GM21381 (cell line): ENCODE results near the gene VEZT.
A peak's percentile ranks its signal among the peaks of the same experiment; 100 is the strongest.

Source experiments
- ATAC-seq: cut with Tn5 transposase; IDR thresholded peaks from one replicate; pipeline ENCODE4 v1.9.1; 2021; ENCODE audit warnings: mild to moderate bottlenecking, moderate library complexity; ENCODE audit not compliant: unreplicated experiment

Gene VEZT

DNA sequence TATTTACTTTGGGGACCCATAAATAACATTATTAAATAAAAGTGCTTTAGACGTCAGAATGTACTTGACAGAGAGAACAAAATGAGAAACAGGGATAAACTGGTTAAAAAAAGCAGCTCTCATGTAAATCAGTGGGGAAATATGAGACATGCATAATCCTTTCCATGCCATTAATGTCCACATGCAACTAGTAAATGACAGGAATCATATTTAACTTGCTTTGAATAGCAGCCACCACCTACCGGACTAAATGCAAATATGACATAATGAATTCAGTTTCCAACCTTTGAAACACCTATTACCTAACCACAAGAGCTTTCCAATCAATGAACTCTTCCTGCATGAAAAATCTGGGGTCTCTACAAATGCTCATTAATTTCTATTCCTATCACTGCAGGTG lies 20.0 kb upstream of the VEZT start:
- ATAC-seq, result no peak

DNA sequence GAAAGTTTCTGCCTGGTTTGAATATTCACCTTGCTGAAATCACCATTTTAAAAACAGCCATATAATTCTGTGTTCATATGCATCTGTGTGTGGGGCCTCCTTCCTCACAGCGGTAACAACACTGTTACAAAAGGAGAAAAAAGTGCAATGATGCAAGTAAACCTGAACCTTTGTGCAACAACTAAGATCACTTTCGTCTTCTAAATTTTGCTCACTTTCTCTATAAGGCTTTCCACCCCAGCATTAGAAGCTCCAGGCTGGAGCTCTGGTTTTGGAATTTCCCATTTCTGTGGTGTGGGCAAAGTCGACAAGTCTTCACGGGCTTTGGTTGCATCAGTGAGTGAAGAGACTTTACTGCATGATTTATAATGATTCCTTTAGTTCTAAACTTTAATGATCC lies 18.7 kb upstream of the VEZT start:
- ATAC-seq, result no peak

DNA sequence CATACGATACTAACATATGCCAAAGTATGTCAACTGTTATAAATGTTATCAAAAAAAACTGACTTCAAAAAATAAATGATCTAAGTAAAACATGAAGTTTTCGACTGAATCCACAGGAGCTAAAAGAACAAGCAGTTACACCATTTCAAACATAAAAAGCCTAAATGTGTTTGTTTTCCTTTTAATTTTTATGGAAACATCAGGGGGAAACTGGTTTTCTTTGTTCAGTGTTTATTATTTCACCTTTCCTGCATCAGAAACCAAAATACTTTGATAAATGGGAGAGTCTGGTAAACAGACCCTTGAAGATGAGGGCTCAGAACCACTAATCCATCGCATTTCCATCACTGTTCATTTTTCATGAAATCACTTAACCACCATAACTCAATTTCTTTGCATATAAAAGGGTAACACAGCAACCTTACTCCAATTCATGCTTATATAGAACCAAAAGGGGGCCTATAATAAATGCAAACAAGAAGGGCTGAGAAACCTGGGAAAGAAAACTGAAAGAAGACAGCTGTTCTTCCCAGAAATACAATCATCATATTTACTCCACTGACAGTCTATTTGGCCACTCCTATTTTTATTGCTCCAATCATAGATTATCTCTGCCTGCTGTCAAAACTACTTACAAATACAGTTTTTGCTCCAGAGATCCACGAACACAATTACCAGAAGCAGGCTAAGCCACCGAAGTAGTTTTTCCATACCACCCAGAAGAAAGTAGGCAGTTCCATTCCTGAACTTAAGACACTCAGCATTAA lies 17.3 kb upstream of the VEZT start:
- ATAC-seq, result no peak

DNA sequence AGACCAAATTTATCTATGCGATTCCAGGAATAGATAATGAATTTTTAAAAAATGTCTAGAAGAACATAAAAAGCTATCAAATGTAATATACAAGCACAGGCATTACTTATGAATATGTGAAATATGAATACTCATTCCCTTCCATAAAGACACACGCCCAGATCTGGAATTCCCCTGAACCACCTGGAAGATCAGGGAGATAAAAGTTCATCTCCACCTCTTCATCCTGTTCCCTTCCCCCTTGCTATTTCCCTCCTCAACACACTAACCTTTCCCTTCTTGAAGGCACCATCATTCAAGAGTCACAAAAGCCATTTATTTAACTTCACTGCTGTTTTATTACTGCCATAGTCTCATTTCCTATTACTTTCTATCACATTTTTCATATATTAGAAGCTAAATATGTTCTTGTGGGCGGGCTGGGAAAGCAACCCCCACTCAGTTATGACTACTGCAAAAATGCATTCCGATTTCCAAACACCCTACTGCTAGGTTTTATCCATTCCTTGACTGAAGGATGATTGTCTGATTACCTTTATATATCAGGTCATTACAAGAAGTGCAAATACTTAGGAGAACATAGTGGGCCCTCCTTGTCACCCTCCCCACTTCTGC lies 16.4 kb upstream of the VEZT start:
- no peak for ATAC-seq

DNA sequence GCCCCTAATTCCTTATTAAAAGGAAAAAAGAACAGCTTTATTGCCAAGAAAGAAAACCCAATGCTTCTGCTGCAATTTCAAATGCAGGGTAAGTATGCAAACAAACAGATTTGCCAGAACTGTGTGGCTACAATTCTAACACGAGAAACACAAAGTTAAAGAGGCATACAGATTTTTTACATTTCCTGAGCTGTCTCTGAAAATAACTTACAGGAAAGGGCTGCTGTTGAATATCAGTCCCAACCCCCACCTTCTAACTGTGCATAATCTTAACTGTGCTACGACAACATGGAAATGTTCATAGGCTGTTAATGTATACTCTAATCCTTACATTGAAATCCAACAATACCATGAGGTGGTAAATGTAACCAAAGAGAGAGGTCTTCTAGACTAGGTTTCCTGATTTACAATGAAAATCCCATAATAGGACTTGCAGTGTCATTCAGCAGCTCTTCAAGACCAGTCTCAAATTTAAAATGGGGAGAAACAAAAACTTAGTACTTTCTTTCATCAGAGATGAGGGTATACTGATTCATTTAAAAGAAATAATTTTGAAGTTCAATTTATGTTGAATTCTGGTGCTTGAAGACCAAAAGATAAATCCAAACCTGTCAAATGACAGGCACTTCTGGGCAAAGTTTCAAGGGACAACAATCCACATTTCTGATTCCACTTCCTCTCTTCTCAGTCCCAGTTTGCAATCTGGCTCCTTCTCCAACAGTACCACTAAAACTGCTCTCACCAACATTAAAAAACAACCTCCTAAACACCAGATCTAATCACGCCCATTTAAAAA lies 14.7 kb upstream of the VEZT start:
- ATAC-seq, result no peak

DNA sequence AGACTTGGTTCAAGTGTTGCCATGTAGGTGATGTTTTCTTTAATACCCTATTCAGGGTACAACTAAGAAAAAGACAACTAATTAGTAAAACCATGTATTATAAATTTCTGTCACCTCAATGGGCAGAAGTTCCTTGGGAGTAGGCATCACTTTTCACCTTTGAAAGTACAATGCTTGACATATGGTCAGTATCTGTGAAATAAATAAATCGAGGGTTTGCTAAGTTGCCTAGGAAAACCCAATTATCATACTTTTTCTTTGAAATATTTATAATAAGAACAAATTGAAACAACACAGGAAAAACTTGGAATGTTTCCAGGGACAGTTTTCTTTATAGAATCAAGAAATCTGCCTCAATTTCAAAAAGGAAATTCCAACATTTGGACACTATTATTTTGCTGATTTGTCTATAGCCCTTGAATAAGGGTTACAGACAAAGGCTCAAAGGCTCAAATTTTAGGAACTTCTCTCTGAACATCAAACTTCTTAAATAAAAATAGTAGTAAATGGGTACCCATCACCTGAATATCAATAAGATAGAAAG lies 14.0 kb upstream of the VEZT start:
- no peak for ATAC-seq

DNA sequence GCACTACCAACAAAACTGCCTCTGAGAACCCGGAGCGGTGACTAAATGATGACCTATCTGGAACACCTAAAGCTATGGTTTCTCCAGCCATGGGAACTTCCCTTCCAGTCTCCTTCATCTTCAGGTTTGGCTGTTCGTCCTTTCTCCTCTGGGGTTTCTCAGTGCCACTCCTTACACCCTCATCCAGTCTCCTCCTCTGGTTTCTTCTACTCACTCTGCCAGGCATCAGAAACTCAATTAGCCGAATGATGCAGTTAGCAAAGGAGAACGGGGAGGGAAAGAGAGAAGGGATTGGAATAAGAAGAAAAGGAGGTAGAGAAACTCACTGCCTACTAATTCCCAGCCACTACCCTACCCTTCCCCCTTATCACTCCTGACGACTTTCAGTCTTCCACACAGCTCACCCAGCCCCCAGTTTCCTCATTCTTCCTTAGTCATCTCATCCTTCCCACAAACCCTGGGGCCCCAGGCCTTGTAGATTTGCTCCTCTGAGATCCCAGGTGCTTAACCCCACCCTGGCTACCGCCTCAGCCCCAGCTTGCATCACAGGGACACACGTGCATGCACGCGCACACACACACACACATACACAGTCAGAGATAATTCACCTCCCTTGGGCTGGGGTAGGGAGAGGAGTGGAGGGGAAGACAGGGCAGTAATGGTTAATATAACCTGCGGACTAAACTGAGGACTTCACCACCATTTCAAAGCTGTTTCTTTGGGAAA lies 13.3 kb upstream of the VEZT start:
- no peak for ATAC-seq

DNA sequence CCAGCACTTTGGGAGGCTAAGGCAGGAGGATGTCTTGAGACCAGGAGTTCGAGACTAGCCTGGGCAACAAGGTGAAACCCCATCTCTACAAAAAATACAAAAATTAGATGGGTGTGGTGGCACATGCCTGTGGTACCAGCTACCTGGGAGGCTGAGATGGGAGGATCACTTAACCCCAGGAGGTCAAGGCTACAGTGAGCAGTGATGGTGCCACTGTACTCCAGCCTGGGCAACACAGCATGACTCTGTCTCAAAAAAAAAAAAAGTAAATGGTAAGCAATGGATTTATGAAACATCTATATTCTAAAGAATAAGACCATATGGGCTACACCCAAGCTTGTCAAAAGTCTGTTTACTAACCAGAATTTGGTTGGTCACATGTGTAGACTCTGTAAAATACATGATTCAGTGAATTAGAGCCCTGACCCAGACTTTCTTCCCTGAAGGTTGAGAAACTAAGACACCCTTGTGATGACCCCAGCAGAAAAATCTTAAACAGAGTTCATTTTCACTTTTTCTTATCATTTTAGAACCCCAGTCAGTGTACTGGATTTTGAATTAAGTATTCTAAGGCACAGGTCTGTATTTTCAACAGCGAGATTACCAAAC lies 12.5 kb upstream of the VEZT start:
- ATAC-seq, result no peak

DNA sequence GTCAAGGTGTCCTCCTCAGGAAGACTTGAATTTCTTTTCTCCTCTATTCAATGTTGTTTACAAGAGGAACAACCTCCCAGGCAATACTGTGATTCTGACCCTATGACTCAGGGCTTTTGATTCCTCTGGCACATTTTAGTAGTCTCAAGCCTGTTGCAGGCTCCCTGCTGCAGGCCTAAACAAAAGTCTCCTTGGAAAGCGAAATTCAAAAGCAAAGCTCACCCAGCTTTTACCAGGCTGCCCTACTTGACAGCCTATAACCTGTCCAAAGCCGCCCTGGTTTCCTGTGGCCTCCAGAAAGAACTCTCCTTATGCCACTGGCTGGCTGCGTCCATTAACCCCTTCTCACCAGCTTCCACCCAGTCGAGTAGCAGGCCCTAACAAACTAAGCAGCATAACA lies 11.9 kb upstream of the VEZT start:
- ATAC-seq, result no peak

DNA sequence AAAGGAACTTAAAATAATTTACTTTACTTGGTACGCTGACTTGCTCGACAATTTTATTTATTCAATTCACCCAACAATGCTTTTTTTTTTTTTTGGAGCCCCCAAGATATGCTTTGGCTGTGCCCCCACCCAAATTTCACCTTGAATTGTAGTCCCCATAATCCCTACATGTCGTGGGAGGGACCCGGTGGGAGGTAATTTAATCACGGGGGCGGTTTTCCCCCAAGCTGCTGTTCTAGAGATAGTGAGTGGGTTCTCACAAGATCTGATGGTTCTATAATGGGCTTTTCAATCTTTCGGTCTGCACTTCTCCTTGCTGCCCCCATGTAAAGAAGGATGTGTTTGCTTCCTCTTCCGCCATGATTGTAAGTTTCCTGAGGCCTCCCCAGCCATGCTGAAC lies 10.7 kb upstream of the VEZT start:
- no peak for ATAC-seq

DNA sequence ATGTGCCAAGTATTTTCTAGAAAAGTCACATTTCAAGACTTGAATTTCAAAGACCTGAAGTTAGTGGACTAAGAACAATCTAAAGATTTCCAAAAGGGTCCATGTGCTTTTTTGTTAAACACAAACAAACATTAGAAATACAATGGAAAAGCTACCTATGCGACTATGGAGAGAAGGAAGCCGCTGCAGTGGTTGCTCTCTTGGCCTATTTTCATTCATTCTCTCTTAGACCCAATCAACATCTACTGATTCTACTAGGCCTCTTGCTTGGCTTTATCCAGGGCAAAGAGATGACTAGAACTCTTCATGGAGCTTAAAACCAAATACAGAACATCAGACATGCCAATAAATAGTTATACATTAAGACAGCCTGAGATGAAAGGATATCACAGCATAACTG lies 10.2 kb upstream of the VEZT start:
- no peak for ATAC-seq

DNA sequence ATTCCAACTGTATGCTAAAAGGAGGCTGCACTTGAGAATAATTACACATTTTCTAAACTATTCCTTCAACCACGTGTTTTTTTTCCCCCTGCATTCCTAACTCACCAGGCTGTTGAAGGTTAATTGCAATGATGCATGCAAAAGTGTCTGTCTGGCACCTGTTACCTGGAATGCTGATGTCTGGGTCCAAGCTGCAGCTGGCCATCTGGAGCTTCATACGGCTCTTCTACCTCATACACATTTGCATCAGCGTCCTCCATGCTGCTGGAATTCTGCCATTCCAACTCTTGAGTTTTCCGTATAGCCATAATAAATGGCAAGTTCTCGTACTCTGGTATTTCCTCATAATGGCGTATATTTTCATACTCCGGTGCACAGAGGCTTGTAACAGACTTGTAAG lies 8.9 kb upstream of the VEZT start:
- no peak for ATAC-seq

DNA sequence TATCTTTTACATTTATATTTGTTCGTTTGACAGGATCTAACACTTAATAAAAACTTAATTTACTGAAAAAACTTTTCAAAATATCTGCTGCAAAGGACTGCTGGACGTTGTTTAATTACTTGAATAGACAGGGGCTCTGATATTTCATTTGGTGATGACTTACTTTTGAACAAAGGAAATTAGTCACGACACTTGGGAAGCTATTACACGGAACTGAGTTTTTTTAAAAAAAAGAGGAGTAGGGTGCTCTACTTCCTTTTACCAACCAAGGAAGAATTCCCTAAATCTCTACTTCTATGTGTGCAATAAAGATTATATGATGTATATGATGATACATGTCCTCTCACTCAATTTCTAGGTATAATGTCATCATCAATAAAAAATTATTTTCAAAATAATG lies 5.0 kb upstream of the VEZT start:
- no peak for ATAC-seq

DNA sequence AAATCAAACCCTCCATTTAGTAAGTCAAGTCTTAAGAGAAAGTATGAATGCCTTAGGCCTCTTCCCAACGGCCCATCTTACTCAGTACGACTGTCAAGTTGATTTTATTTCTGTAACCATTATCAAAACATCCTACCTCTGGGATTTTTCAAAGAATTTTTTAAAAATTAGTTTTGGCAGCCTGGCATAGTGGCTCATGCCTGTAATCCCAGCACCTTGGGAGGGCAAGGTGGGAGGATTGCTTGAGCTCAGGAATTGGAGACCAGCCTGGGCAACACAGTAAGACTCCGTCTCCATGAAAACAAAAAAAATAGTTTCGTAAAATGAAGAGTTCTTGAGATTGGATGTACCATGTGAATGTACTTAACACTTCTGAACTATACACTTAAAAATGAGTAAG lies 4.5 kb upstream of the VEZT start:
- ATAC-seq, result no peak

DNA sequence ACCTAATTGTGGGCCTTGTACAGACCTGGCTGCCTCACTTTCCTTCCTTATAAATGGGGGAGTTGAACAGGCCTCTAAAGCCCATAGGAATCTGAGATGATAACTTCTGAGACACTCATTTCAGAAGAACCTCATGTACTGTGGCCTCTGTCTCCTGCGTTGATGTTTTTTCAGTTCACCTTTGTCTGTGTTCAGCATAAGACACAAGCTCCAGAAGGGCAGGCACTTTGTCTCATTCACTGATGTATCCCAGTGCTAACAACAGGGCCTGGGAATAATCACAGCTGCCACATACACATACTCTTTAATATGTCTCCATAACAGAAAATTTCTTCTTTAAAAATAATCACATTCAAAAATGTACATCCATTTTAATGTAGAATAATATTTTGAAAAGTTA lies 3.7 kb upstream of the VEZT start:
- no peak for ATAC-seq

DNA sequence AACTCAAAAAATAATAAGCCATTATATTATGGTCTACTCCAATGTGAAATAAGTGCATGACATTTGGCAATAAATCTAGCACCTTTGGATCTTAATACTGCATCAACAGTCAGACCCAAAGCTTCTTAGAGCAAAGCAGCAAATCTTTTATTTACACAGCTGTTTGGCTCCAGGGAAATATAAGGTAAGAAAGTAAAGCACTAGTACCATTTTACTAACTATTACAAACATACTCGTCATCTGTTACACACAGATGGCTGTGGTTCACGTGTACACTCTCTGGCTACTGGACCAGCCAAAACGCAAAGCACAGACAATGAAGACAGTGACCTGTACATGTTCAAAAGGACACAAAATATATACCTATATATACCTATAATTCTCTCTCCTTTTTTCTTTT lies 3.1 kb upstream of the VEZT start:
- no peak for ATAC-seq

DNA sequence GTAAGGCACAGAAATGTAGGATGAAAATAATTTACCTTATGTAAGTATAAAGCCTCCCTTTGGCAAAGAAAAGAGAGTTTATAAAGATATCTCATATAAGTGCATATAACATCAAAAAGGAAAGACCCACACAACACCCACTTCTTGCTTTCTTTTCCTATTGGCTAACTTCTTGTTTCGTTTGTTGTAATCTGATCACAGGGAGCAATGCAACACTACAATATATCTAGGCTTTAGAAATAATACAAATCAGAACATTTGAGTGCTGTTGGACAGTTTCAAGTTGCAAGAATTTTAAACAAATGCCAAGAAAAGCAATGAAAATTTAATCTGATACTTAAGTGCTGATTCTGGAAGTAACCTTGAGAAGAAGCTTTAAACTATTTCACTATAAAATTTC lies 1.7 kb upstream of the VEZT start:
- no peak for ATAC-seq

DNA sequence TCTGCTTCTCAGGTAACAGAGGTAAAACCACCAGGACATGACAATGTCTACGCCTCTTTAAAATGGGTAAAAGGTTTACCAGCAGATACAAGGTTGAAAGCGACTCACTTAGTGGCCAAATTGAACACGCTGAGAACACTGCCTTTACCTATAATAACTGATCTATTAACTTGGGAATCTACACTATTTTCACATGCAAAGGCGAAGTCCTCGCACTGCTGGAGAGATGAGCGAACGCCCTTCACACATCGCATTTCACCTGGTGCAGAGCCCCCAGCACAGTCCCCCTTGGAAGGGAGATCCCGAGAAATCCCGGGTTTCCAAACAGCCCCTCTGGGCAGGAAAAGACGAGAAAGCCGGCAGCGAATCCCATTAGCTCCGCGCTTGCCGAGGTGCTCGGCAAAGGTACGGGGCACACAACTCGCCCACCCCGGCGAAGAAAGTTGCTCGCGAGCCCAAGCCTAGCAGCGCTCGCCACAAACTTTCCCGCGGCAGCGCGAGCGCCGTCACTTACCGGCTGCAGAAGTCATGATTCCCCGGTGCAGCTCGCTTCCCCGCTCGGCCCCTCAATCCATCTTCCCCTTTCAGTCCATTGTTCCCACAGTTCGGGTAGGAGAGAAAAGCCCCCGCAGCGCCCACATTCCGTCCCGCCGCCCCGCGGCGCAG lies 763 bp upstream of the VEZT start:
- peak; percentile 21 for ATAC-seq

DNA sequence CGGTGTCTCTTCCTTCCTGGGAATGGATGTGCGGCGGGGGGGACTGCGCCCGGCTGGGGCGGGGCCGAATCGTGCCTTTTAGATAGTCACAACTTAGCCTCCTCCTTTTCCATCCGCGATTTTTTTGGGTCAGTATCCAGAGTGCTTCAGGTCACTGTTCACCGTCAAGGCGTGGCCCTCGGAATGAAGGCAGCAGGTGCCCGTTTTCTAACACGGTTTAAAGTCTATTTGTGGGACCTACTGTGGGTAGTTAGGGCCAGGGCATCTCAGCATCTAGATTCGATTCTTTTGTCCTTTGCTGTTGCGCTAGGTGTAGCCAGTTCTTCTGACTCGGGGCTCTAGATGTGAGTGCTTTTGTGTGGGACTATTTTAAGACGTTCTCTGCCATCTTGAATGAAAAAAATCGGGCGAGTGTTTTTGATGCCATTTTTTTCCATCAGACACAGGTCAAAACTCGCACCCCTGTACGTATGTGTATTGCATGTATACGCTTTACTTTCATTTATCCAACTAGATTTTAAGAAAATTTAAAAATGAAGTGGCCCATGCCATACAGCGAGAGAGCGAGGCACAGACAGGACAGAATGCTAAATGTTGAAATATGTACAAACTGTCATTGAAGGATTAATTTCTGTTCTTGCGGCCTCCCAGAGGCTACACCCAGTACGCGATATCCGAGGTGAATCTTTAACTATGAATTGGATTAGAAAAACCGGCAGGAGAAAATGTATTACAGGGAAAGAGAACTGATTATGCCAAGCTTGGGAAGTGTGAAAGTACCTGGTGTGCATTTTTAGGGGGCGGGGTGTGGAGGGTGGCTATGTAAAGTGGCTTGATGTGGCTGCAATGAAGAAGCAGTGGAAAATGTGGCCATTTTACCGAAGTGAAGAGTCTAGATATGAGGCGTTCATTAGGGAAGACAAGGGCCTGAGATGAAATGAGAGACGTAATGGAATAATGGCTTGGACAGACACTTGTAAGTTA lies 835 bp downstream of the VEZT start:
- peak; percentile 3 for ATAC-seq
